ENCODE data around the gene TECPR2. TPM values are rescaled to one million over a fixed set of nuclear protein-coding genes. Genes with fewer than 3 reads are reported as not detected.

Gene TECPR2
- total and polyA plus RNA-seq, 12 donors: 5.1 to 74.3 (median 12.9) TPM

GRCh38 chr14:102481791-102482238 is 119.1 kb downstream of the TECPR2 start:
- intact Hi-C loops (cut with DNase I): no loop called here
- Histone ChIP-seq H3K36me3 (replicated peaks in 1 of 2) (no peaks in the 10 kb centered on the region), H3K27ac (peak overlapping the region in 1 of 5 donors; percentile 18), H3K9me3 (replicated peaks in 1 of 3) (no peaks in the 10 kb centered on the region), H3K4me3 (no peak overlapping the region), H3K4me1 (replicated peaks in 1 of 2) (peaks cover 9 to 12% of the 10 kb centered on the region in 2 donors), H3K27me3 (no peaks in the 10 kb centered on the region)
- no peak for TF ChIP-seq CTCF (IDR thresholded peaks at IDR 0.05)
- TF ChIP-seq POLR2A (IDR thresholded peaks at IDR 0.05): no peak
- WGBS, 4 donors: 77 to 88% (median 85%) methylated on average over 8 of the region's 8 CpGs
- peak in 1 of 7 donors; percentile 51 for DNase-seq

- H3K27me3 ChIP-seq: no peaks in the 10 kb centered on the region
- WGBS, 4 donors: 82 to 94% (median 88%) methylated on average over 5 of the region's 5 CpGs
- no peaks in the 10 kb centered on the region for H3K9me3 ChIP-seq (replicated peaks in 1 of 3)
- TF ChIP-seq POLR2A (IDR thresholded peaks at IDR 0.05) (no peak), CTCF (IDR thresholded peaks at IDR 0.05) (no peak)
- DNase-seq: no peak
- no peak overlapping the region for H3K27ac ChIP-seq
- H3K4me1 ChIP-seq (replicated peaks in 1 of 2): peaks cover 8 to 16% of the 10 kb centered on the region in 2 donors
- H3K36me3 ChIP-seq (replicated peaks in 1 of 2): no peaks in the 10 kb centered on the region
- intact Hi-C loops (cut with DNase I): no loop called here
- no peak overlapping the region for H3K4me3 ChIP-seq
These were observed 121.6 kb downstream of the TECPR2 start for GRCh38 chr14:102484316-102484715.

- no peak for DNase-seq
- 84 to 92% (median 88%) methylated on average over 8 to 11 of the region's 11 CpGs for WGBS, 4 donors
- no peak for TF ChIP-seq POLR2A (IDR thresholded peaks at IDR 0.05)
- no peak for TF ChIP-seq CTCF (IDR thresholded peaks at IDR 0.05)
- Histone ChIP-seq H3K27me3 (no peaks in the 10 kb centered on the region), H3K9me3 (replicated peaks in 1 of 3) (no peaks in the 10 kb centered on the region), H3K4me3 (no peak overlapping the region), H3K4me1 (replicated peaks in 1 of 2) (peaks cover 0 to 8% of the 10 kb centered on the region in 2 donors), H3K27ac (no peak overlapping the region), H3K36me3 (replicated peaks in 1 of 2) (no peaks in the 10 kb centered on the region)
- intact Hi-C loops (cut with DNase I): no loop called here
These were observed 123.2 kb downstream of the TECPR2 start for GRCh38 chr14:102485693-102486512.

GRCh38 chr14:102486513-102487203 is 123.9 kb downstream of the TECPR2 start:
- H3K27ac ChIP-seq: peak overlapping the region in 1 of 5 donors; percentile 59
- no peaks in the 10 kb centered on the region for H3K27me3 ChIP-seq
- 48 to 71% (median 61%) methylated on average over 11 to 17 of the region's 17 CpGs for WGBS, 4 donors
- intact Hi-C loops (cut with DNase I): no loop called here
- no peaks in the 10 kb centered on the region for H3K36me3 ChIP-seq (replicated peaks in 1 of 2)
- H3K9me3 ChIP-seq (replicated peaks in 1 of 3): no peaks in the 10 kb centered on the region
- TF ChIP-seq CTCF (IDR thresholded peaks at IDR 0.05): no peak
- no peak for TF ChIP-seq POLR2A (IDR thresholded peaks at IDR 0.05)
- H3K4me3 ChIP-seq: no peak overlapping the region
- peaks cover 0 to 8% of the 10 kb centered on the region in 2 donors for H3K4me1 ChIP-seq (replicated peaks in 1 of 2)
- no peak for DNase-seq

Data from adrenal gland (tissue), 12 donors.